Amniotic epithelial cell (primary cell): Measurements from ENCODE around the gene DSTN.
A peak's percentile ranks its signal among the peaks of the same experiment; 100 is the strongest.

Experiments
- DNase-seq: peaks from one replicate; pipeline ENCODE4 v3.0.0-alpha.2; 2010; ENCODE audit warnings: low read depth

The DSTN gene

DNA sequence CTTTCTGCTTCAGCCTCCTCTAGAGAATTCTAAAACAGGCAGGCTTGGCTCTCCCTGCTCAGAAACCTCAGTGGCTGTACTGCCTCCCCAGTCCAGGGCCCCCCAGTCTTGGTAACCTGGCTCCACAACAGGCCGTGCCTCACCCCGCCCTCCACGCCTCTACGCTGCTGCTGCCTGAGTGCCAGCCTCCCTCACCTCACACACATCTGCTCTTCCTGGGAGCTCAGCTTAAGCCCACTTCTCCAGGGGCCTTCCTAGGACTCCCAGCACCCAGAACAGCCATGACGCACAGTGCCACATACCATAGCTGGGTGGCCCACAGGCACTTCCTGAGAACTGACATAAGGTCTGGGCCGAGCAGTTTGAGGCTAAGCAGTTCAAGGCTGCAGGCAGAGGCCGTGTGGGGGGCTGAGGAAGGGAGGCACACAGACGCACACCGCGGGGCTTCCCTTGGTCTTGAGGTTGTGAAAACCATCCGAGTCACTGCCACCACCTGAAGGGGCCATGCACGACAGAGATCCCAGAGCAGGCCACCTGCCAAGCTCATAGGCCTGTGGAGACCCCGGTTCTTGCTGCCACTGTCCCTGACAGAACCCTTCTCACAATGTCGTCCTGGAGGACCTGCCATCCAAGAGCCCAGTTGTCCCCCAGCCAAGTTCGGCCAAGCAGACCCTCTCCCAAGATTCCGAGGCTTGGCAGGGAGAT is 42.6 kb downstream of the DSTN start:
- peak; percentile 89 for DNase-seq

DNA sequence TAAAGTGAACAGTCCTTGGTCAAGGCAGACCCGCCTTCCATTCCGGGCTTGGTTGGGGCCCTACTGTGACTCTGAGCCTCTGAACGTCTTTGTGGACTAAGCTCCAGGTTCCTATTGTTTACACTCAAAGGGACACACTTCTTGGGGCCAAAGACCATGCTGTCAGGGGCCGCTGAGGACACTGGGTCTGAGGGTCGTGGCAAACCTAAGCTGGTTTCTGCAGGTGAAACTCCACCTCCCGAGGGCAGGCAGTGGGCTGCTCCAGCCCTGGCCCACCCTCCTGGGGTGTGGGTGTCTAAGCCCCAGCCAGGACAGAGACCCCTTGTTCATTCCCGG is 43.1 kb downstream of the DSTN start:
- DNase-seq, result no peak

- DNase-seq, result no peak
Measured at GRCh38 chr20:17613328-17614175, 43.7 kb downstream of the DSTN start.

DNA sequence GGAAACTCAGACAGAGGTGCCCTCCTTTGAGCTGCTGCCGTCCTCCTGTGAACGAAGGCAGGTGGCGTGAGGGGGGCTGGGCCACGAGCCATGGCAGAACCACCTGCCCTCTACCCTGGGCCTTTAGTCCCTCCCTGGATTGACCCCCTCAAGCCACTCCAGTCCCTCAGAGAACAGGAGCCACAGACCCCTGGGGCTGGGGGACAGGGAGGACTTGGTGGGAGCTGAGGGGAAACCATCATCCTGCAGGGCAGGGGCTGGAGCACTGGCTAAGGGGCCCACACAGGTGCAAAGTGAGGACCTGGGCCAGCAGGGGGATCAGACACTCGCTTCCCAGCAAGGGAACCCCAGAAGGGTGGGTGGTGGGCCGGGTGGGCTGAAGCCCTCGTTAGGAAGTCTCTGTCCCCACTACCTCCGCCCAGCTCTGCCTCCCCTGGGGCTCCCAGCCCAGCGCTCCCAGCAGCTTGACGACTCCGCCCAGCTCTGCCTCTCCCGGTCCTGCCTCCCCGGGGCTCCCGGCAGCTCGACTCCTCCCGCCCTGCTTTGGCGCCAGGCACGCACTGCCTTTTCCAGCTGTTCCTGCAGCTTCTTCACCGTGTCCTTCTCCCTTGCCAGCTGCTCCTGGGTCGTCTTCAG is 44.4 kb downstream of the DSTN start:
- peak; percentile 62 for DNase-seq

GRCh38 chr20:17614812-17615644 is 45.2 kb downstream of the DSTN start:
- DNase-seq, result no peak

DNA sequence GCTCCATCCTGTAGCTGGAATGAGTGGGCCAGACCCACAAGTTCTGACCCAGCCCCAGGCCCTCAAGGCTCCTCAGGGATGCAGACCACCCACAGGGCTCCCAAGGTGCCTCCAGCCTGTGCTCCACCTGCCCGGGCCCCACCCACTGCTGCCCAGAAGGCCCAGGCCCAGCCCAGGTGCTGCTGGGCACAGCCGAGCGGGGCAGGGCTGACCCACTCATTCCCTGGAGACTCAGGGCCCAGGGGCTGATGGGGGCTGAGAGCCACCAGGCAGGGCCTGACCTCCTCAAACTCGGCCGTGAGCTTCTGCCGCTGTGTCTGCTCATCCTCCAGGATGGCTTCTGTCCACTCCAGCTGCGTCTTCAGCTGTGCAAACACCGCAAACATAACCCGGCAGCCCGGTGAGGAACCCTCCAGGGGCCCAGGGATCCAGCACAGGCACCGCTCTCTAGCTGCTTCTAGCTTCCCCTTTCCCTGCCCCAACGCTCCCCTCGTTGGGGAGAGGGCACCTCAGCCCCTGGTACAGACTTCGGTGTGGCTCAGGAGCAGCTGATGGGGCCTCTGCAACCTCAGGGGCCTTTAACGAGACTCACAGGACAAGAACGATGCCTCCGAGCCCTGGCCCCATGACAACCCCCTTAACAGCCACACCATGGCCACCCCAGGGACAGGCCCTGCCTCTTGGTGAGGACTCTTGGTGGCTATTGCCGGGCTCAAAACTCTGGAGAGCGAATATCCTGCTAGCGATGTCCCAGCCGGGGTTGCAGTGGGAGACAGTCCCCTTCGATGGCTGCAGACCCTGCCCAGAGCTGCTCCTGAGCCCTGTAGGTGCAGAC is 46.0 kb downstream of the DSTN start:
- DNase-seq, result no peak

DNA sequence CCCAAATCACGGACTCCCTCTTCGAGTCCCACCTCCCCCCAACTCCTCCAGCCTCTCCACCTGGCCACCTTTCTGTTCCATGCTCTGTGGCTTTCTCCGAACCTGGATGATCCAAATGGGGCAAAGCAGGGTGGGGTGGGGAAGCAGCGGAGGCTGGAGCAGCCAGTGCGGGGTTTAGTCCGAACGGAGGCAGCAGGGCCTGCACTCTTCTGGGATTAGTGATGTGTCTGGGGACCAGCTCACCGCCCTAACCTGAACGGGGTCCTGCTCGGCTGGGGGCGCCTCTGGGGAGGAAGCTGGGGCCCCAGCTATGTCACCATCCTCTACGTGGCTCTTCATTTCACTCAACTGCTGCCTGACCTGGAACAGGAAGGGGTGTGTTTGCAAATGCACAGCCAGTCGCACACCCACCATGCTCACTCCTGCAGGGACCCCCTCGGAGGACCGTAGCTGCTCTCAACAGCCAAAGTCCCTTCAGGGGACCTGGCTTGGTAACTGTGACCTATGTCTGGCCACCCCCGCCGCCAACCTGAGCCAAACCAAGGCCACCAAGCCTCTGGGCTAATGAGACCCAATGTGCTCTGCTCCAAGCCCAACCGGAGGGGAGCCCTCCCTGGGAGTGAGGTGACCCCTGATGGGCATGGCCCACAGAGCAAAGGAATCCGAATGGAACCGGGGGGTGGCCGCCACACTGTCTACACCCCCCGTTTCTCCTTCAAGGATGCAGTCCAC is 46.8 kb downstream of the DSTN start:
- no peak for DNase-seq

DNA sequence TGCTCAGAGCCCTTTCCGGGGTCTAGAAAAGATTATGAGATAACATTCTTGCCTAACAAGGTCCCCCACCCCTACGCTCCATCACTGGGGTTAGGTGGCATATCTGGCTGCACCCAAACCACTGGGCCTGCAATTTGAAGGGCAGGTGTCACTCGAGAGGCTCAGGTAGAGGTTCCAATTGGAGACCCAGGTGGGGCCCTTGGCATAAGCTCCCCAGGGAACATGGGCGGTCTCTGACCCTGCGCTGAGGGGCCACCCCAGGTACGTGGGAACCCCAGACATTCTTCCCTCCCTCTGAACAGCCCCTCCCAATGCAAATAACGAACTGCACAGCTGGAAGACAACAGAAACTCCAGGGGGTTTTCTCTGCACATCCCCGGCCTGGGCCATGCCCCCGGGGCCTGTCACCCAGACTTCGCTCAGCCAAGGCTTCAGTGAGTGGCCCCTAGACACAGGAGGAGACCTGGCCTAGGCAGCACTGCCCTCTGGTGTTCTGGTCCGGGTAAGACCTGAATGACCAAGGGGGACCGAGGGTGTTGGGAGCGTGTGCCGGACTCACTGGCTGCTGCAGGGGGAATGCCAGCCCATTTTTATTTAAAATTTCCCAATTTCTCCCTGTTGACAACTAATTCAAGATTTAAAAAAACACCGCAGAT is 47.5 kb downstream of the DSTN start:
- no peak for DNase-seq

DNA sequence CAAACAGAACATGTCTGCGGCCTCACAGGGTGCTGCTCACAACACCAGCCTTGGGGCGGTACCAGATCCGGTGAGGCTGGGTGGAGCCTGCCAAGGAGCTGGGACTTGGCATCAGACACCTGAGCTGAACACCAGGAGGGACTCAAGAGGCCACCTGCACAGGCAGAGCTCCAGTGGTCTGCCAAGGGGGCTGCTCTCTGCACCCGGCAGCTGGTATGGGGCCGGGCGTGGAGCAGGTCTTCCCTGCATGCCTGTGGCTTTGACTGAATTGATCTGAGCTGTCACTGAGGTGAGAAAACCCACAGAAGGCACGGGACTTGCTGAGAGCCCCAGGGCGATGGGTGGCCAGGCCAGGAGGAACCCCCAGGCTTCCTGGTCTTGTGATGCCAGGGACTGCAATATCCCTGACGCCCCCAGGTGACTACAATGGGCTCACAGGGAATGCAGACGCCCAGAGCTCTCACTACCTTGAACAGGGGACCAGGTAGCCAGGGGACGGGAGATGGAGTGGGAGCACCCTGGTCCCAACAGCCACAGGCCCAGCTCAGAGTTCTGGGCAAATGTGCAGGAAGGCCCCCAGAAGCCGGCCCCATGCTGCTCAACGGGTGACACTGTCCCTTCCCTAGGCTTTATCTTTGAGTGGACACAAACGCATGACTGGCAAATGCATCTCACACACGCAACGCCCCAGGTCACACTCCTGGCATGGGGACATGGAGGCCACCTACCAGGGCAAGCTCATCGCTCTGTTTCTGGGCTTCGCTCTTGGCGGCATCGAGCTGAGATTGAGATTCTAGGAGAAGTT is 48.2 kb downstream of the DSTN start:
- DNase-seq, result no peak

DNA sequence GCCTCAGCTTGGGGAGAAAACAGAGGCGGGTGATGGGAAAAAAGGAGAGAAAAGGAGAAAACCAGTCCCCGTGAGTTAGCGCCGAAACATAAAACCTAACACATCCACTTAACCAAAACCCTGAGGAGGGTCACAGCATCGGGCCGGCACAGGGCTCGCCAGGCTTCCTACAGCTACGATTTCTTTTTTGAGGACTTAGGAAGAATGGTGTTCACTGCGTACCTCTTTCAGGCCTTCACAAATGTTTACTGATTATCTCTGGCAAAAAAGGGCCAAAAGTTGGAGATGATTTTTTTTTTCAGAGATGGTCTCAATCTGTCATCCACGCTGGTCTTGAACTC is 48.8 kb downstream of the DSTN start:
- no peak for DNase-seq

DNA sequence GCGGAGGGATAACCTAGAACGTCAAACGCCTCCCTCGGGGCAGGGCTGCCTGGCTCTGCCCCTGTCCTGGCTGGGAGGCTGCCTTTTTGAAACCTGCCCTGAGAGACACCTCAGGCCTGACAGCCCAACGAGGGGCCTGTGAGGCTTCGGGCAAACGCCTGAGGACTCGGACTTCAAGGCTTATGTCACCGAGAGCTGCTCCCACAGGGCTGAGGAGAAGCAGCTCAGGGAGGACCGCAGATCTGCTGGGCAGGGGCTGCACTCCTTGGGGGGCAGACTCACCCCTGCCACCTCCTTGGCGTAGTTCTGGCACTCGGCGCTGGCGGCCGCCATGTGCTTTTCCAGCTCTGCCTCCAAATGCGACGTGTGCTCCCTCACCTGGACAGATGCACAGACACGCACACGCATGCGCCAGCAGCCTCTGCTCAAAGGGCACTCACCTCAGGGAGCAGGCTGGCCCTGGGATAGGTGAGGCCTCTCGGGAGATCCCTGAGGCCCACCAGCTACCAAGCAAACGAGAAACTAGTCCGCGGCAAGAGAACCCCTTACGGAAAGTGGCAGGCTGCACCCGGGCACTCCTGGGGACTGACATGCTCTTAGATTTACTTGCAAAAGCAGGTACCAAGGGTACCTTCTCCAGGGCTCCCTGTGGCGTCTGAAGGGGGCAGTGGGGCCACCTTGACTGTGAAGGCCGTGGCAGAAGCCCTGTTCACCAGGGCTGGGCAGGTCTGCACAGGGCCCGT is 49.6 kb downstream of the DSTN start:
- DNase-seq, result no peak

DNA sequence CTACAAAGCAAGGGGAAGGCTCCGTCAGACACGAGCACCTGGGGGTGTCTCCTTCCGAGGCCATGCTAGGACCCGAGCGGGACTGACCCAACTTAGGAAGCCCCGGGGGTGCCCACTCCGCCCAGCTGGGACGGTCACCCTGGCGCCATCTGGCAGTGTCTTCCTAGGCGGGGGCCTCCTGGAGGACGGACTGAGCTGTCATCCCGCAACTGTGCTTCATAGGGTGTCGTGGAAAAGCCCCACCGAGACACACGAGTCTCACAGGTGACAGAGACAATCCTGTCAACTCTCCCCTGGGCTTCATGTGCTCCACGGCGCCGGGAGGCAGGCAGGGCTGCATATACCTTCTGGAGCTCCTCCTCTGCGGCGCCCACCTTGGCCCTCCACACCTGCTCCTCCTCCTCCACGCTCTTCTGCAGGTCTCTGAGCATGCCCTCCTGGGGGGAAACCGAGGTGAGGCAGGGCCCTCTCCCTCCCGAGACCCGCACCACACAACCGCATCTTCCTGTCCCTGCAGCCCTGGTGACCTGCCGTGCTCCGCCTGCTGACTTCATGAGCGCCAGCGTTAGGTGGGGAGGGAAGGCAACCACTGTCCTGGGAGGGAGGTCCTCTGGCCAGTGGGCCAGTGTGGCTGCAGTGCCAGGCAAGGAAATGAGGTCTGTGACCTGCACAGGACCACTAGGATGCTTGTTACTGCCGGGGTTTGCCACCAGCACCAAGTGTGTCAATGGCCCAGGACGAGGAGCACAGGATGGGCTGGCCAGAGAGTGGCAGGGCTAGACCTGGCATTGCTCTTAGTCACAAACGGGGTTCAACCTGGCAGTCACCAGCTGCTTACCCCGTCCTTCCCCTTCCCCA is 50.7 kb downstream of the DSTN start:
- DNase-seq, result no peak

DNA sequence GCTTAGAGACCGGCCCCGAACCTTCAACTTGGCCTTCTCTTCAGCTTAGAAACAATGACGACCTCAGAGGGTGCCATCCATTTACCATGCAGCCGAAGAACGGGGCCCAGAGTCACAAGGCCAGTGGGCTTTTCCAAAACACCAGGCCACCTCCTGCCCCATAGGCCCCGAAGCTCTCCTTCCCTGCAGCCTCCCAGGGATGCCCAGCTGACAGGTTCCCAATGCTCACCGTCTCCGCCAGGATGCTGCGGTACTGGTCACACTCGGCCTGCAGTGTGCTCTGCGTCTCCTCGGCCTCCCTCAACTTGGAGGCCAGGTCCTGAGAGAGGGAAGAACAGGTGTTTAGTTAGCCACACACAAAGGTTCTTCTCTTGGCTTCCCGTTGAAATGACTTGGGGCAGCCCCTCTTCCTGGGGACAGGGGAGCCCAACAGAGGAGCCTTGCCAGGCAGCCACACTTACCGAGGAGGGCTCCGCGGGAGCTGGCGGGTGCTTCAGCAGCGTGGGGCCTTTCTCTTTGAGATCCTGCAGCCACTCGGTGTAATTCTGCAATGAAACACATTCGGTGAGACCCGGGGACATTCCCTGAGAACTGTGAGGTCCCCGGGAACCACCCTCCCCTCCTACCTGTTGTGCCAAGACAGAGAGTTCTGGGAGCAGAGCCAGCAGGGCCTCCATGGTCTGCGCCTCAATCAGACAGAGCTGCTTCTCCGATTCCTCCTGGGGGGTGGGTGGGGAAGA is 51.5 kb downstream of the DSTN start:
- no peak for DNase-seq

- DNase-seq, result no peak
Measured at GRCh38 chr20:17622086-17622850, 52.4 kb downstream of the DSTN start.

DNA sequence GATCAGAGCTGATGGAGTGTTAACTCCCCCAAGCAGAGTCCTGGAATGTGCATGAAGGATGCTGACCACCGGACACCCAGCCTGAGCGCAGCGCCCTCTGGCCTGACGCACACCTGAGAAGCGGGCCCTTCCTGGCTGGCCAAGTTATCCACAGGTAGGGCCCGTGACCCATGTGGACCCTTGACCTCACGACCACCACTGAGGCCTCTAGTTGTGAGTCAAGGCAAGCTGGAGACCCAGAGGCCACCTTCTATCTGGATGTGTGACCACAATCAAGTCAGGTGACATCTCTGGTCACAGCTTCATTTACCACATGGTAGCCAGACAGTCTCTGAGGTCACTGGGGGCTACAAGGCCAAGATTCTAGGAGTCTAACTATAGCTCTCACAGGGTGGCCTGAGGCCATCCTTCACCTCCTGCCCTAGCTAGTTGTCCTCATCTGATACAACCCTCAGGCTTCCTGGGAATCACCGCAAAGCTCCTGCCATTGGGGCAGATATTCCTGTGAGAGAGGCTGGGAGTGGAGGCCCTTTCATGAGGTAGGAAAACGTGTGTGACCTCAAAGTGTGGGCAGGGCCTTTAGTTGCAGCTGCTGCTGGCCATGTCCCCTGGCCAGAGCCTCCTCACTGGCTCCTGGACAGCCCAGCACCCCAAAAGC is 53.1 kb downstream of the DSTN start:
- no peak for DNase-seq

- DNase-seq, result no peak
Measured at GRCh38 chr20:17624070-17624469, 54.2 kb downstream of the DSTN start.
